Colonic mucosa (tissue), 4 donors: Measurements from ENCODE around the gene PBLD. TPM values are rescaled to one million over a fixed set of nuclear protein-coding genes. Genes with fewer than 3 reads are reported as not detected.
A peak's percentile ranks its signal among the peaks of the same experiment; 100 is the strongest.

Source experiments
- DNase-seq: peaks from one replicate; pipeline ENCODE4 v3.0.0-alpha.2; 2020
- H3K27ac ChIP-seq: fragments of 200-600 bp; one replicate; pipeline ENCODE4 v1.8.0; 2021
- H3K27me3 ChIP-seq: fragments of 200-600 bp; one replicate; pipeline ENCODE4 v1.8.0; 2021
- H3K36me3 ChIP-seq: fragments of 200-600 bp; one replicate; pipeline ENCODE4 v1.8.0; 2021
- H3K4me1 ChIP-seq: fragments of 200-600 bp; one replicate; pipeline ENCODE4 v1.8.0; 2021; ENCODE audit warnings: mild to moderate bottlenecking
- H3K4me3 ChIP-seq: fragments of 200-600 bp; one replicate; pipeline ENCODE4 v1.8.0; 2021
- H3K9ac ChIP-seq, 2 donors: one replicate each; pipeline ENCODE4 v1.7.0; 2013; ENCODE audit warnings: control low read depth in 2 of 2, low read depth in 2 of 2, low read length in 2 of 2
- H3K9me3 ChIP-seq: fragments of 200-600 bp; one replicate; pipeline ENCODE4 v1.8.0; 2021
- CTCF ChIP-seq: fragments of 200-600 bp; IDR thresholded peaks from one replicate; pipeline ENCODE4 v1.8.0; 2022; ENCODE audit warnings: antibody characterized with exemption, mild to moderate bottlenecking
- intact Hi-C: fragments of 100-400 bp; cut with DNase I; formaldehyde crosslinking; loops from one replicate; pipeline ENCODE4 v1.14.1; 2022
- total RNA-seq, 2 donors: library from RNA; stranded (reverse); fragmentation: NEBNext Ultra II Directional in 1 of 2; extraction: Animal tissue kit (Norgen Biotek cat#: 25700) in 1 of 2; gene quantifications; one replicate each; pipeline ENCODE4 v1.2.1, GENCODE V29; 2021
- donor health status: healthy.
- donor health status: DM: no; HTN: no; CAD: no.
- donor health status: DM: no; HTN: no; CAD: no.

PBLD gene
- total RNA-seq, 2 donors from 2014 or later: 20.9 to 78.2 TPM

- no peak for TF ChIP-seq CTCF
- H3K4me1 ChIP-seq: no peaks in the 10 kb centered on the region
- DNase-seq: no peak
- no peaks in the 10 kb centered on the region for H3K36me3 ChIP-seq
- intact Hi-C loops: no loop called here
- no peaks in the 10 kb centered on the region for H3K27me3 ChIP-seq
- H3K9me3 ChIP-seq: no peaks in the 10 kb centered on the region
- H3K27ac ChIP-seq: no peak overlapping the region
- H3K9ac ChIP-seq: no peak overlapping the region
- H3K4me3 ChIP-seq: no peak overlapping the region
Measured at GRCh38 chr10:68275600-68276126, 57.1 kb downstream of the PBLD start.

GRCh38 chr10:68272833-68273232, 59.9 kb downstream of the PBLD start:
- Histone ChIP-seq H3K27ac (no peak overlapping the region), H3K4me1 (no peaks in the 10 kb centered on the region), H3K36me3 (no peaks in the 10 kb centered on the region), H3K9me3 (no peaks in the 10 kb centered on the region), H3K4me3 (no peak overlapping the region), H3K27me3 (no peaks in the 10 kb centered on the region), H3K9ac (no peak overlapping the region)
- DNase-seq: no peak
- TF ChIP-seq CTCF: no peak
- intact Hi-C loops: no loop called here

GRCh38 chr10:68271196-68271882, 61.4 kb downstream of the PBLD start:
- no peak for DNase-seq
- intact Hi-C loops: no loop called here
- no peaks in the 10 kb centered on the region for H3K27me3 ChIP-seq
- H3K9ac ChIP-seq: no peak overlapping the region
- H3K27ac ChIP-seq: no peak overlapping the region
- TF ChIP-seq CTCF: no peak
- no peaks in the 10 kb centered on the region for H3K4me1 ChIP-seq
- H3K9me3 ChIP-seq: no peaks in the 10 kb centered on the region
- no peaks in the 10 kb centered on the region for H3K36me3 ChIP-seq
- H3K4me3 ChIP-seq: no peak overlapping the region

- TF ChIP-seq CTCF: no peak
- no peak overlapping the region for H3K27ac ChIP-seq
- H3K36me3 ChIP-seq: no peaks in the 10 kb centered on the region
- intact Hi-C loops: no loop called here
- H3K4me3 ChIP-seq: no peak overlapping the region
- H3K4me1 ChIP-seq: no peaks in the 10 kb centered on the region
- H3K9ac ChIP-seq: no peak overlapping the region
- no peak for DNase-seq
- no peaks in the 10 kb centered on the region for H3K9me3 ChIP-seq
- no peaks in the 10 kb centered on the region for H3K27me3 ChIP-seq
Measured at GRCh38 chr10:68269562-68270290, 63.0 kb downstream of the PBLD start.

- intact Hi-C loops: no loop called here
- H3K9me3 ChIP-seq: no peaks in the 10 kb centered on the region
- TF ChIP-seq CTCF: no peak
- no peak overlapping the region for H3K9ac ChIP-seq
- H3K4me3 ChIP-seq: no peak overlapping the region
- no peaks in the 10 kb centered on the region for H3K36me3 ChIP-seq
- no peaks in the 10 kb centered on the region for H3K4me1 ChIP-seq
- DNase-seq: peak; percentile 23
- no peak overlapping the region for H3K27ac ChIP-seq
- no peaks in the 10 kb centered on the region for H3K27me3 ChIP-seq
Measured at GRCh38 chr10:68261132-68261856, 71.4 kb downstream of the PBLD start.
